K562 (cell line): ENCODE measurements around the gene EPHA2. TPM values are rescaled to one million over a fixed set of nuclear protein-coding genes. Genes with fewer than 3 reads are reported as not detected.
A peak's percentile ranks its signal among the peaks of the same experiment; 100 is the strongest.

Experiments
- ATAC-seq: fragments of 200-7000 bp; cut with Tn5 transposase; 3 replicates; pipeline ENCODE4 v1.9.1; 2020; ENCODE audit warnings: moderate library complexity
- BruUV-seq: library from RNA; stranded (reverse); fragments of 400-500 nt; replicated peaks from 2 replicates; lab custom pipeline; 2021; lab: Mats Ljungman, UMichigan
- CTCF ChIA-PET: fragments of 300-600 bp; formaldehyde crosslinking; extraction: SDS; loops from one replicate; lab custom pipeline; 2021; ENCODE audit warnings: low intra/inter-chr PET ratio; lab: Yijun Ruan, JAX
- POLR2A ChIA-PET: fragments of 300-600, 350-650 bp; sonication (Branson Sonifier 250); formaldehyde crosslinking; extraction: SDS; loops from one replicate; lab custom pipeline; 2021; ENCODE audit warnings: antibody characterized with exemption, inconsistent platforms; lab: Yijun Ruan, JAX
- DNase-seq, 4 experiments: peaks; one replicate each; pipeline versions ENCODE4 v3.0.0 to v3.0.0-alpha.2; 2011 to 2018; ENCODE audit warnings: low spot score in 3 of 4, mixed read lengths in 3 of 4; ENCODE audit errors: extremely low read depth in 1 of 4
- FAIRE-seq: peaks from 2 replicates; lab custom pipeline; 2011; peaks lifted over from hg19 to GRCh38; lab: Jason Lieb, UNC
- H2AFZ ChIP-seq: 2 replicates; pipeline ENCODE4 v1.6.0; 2011; ENCODE audit warnings: low read depth, low read length, control low read depth, inconsistent platforms
- H3K27ac ChIP-seq: fragments of 200-600 bp; 3 replicates; pipeline ENCODE4 v1.8.0; 2011; ENCODE audit warnings: low read depth, mild to moderate bottlenecking, control low read depth, inconsistent platforms, low read length, moderate library complexity, mixed read lengths; ENCODE audit errors: extremely low read depth
- H3K27me3 ChIP-seq, 2 experiments: fragments of 300-600 bp in 1 of 2; 2 replicates in 1 of 2; 3 replicates in 1 of 2; pipeline versions ENCODE4 v1.6.0 to v1.8.0; 2011; ENCODE audit warnings: inconsistent platforms in 2 of 2, low read length in 2 of 2, mild to moderate bottlenecking in 1 of 2, mixed read lengths in 1 of 2, moderate library complexity in 1 of 2; ENCODE audit not compliant: control insufficient read depth in 2 of 2, insufficient read depth in 2 of 2
- H3K36me3 ChIP-seq: fragments of 300-600 bp; 3 replicates; pipeline ENCODE4 v1.8.0; 2011; ENCODE audit warnings: mild to moderate bottlenecking, low read length, inconsistent platforms; ENCODE audit not compliant: control insufficient read depth, insufficient read depth
- H3K4me1 ChIP-seq, 2 experiments: fragments of 200-600 bp in 1 of 2; replicated peaks in 1 of 2; 2 replicates in 1 of 2; 3 replicates in 1 of 2; pipeline versions ENCODE4 v1.5.1 to v1.8.0; 2011; ENCODE audit warnings: inconsistent platforms in 2 of 2, low read length in 2 of 2, mild to moderate bottlenecking in 1 of 2, mixed read lengths in 1 of 2, moderate library complexity in 1 of 2; ENCODE audit not compliant: control insufficient read depth in 2 of 2, insufficient read depth in 2 of 2
- H3K4me2 ChIP-seq: 2 replicates; pipeline ENCODE4 v1.6.1; 2011; ENCODE audit warnings: low read length, control low read depth, inconsistent platforms, mixed read lengths; ENCODE audit not compliant: insufficient read depth
- H3K4me3 ChIP-seq: fragments of 200-600 bp; sonication (generic), shearing (Covaris generic); 2 replicates; pipeline ENCODE4 v1.5.1; 2016; ENCODE audit warnings: control low read depth, inconsistent platforms
- H3K79me2 ChIP-seq: fragments of 200-600 bp; 3 replicates; pipeline ENCODE4 v1.8.0; 2011; ENCODE audit warnings: low read length, inconsistent platforms; ENCODE audit not compliant: control insufficient read depth, insufficient read depth
- H3K9ac ChIP-seq, 2 experiments: 2 replicates each; pipeline versions ENCODE4 v1.6.0 to v1.6.1; 2011; ENCODE audit warnings: low read depth in 2 of 2, low read length in 2 of 2, control low read depth in 1 of 2, inconsistent platforms in 1 of 2, mild to moderate bottlenecking in 1 of 2, mixed read lengths in 1 of 2; ENCODE audit not compliant: insufficient read depth in 1 of 2
- H3K9me1 ChIP-seq: one replicate; pipeline ENCODE4 v1.6.0; 2011; ENCODE audit warnings: inconsistent platforms, mild to moderate bottlenecking, low read length, moderate library complexity; ENCODE audit not compliant: control insufficient read depth, insufficient read depth
- H3K9me3 ChIP-seq: replicated peaks from 2 replicates; pipeline ENCODE4 v1.5.1; 2011; ENCODE audit warnings: low read depth, low read length, inconsistent platforms; ENCODE audit not compliant: control insufficient read depth, insufficient read depth
- H4K20me1 ChIP-seq: replicated peaks from 2 replicates; pipeline ENCODE4 v1.6.1; 2011; ENCODE audit warnings: low read length, inconsistent platforms, mixed read lengths; ENCODE audit not compliant: control insufficient read depth, insufficient read depth
- CBFB ChIP-seq: sonication (generic); formaldehyde crosslinking; IDR thresholded peaks from 2 replicates; pipeline ENCODE4 v1.4.0; 2020; ENCODE audit warnings: mild to moderate bottlenecking, missing genetic modification reagents
- CBX3 ChIP-seq, 2 experiments: IDR thresholded peaks; 1 replicate in 1 of 2; 2 replicates in 1 of 2; pipeline ENCODE4 v1.6.1; 2012; ENCODE audit warnings: inconsistent platforms in 2 of 2, low read length in 2 of 2, borderline replicate concordance in 1 of 2, control low read depth in 1 of 2
- EP300 ChIP-seq: IDR thresholded peaks from 2 replicates; pipeline ENCODE4 v1.6.1; 2012; ENCODE audit warnings: low read length, improper control_type of control experiment
- FOXA3 ChIP-seq, 2 experiments: fragments of 450-650 bp in 1 of 2; sonication (generic) in 1 of 2; formaldehyde crosslinking; IDR thresholded peaks in 1 of 2; conservative IDR thresholded peaks in 1 of 2; 2 replicates each; pipeline versions ENCODE4 v1.4.0 to v1.8.0; 2020 to 2022; ENCODE audit warnings: mild to moderate bottlenecking in 2 of 2, missing genetic modification reagents in 1 of 2
- IRF2 ChIP-seq: sonication (generic); formaldehyde crosslinking; IDR thresholded peaks from 2 replicates; pipeline ENCODE4 v1.8.1; 2022; ENCODE audit warnings: mild to moderate bottlenecking, missing genetic modification reagents
- L3MBTL2 ChIP-seq: fragments of 450-650 bp; IDR thresholded peaks from 2 replicates; pipeline ENCODE4 v1.6.1; 2016; ENCODE audit warnings: mild to moderate bottlenecking, moderate library complexity
- MEF2A ChIP-seq: IDR thresholded peaks from 2 replicates; pipeline ENCODE4 v1.6.1; 2011; ENCODE audit warnings: low read depth, mild to moderate bottlenecking, low read length, moderate library complexity; ENCODE audit not compliant: control insufficient read depth
- PHB2 ChIP-seq: fragments of 450-650 bp; IDR thresholded peaks from 2 replicates; pipeline ENCODE4 v1.6.1; 2017; ENCODE audit warnings: low read depth
- POLR2AphosphoS2 ChIP-seq: IDR thresholded peaks from 2 replicates; pipeline ENCODE4 v1.6.1; 2012; ENCODE audit warnings: low read length, improper control_type of control experiment
- PRDM10 ChIP-seq: fragments of 450-650 bp; IDR thresholded peaks from 2 replicates; pipeline ENCODE4 v1.6.1; 2018; ENCODE audit not compliant: partially characterized antibody
- RBFOX2 ChIP-seq: fragments of 200-400 bp; formaldehyde crosslinking; IDR thresholded peaks from 2 replicates; pipeline ENCODE4 v1.6.1; 2017; ENCODE audit warnings: low read depth, mild to moderate bottlenecking, low read length, moderate library complexity
- THRAP3 ChIP-seq: fragments of 450-650 bp; IDR thresholded peaks from 2 replicates; pipeline ENCODE4 v1.6.1; 2016; ENCODE audit warnings: mild to moderate bottlenecking, inconsistent platforms, borderline replicate concordance
- ZC3H11A ChIP-seq: IDR thresholded peaks from 2 replicates; pipeline ENCODE4 v1.6.1; 2012; ENCODE audit warnings: low read depth, low read length, improper control_type of control experiment
- WGBS: fragments of 100-300 bp; shearing (Covaris generic); methylation state at CpG from one replicate; pipeline ENCODE4 v1.1.6; 2016; ENCODE audit warnings: low coverage, mixed read lengths; ENCODE audit not compliant: insufficient coverage; ENCODE audit errors: missing lambda C conversion rate; 5-methylcytosine and 5-hydroxymethylcytosine counted together
- in situ Hi-C: fragments of 300-500 bp; cut with MboI; formaldehyde crosslinking; loops from 4 replicates; pipeline ENCODE4 v1.15.0; 2018; ENCODE audit warnings: inconsistent platforms, mixed read lengths
- intact Hi-C: fragments of 100-400 bp; cut with micrococcal nuclease; formaldehyde crosslinking; loops from 2 replicates; pipeline ENCODE4 v1.14.2; 2022
- polyA plus RNA-seq, 8 experiments: library from polyadenylated mRNA; depleted of rRNA in 4 of 8; stranded (reverse) in 5 of 8; unstranded in 3 of 8; fragments of >200 nt; fragmentation: Nextera tagmentation in 2 of 8; fragmentation: Illumina TruSeq in 1 of 8; extraction: Ambion mirVana in 2 of 8; extraction: Trizol in 1 of 8; gene quantifications; 2 replicates each; pipeline versions ENCODE4 v1.2.1 to v1.2.3, GENCODE V29; 2011 to 2014; ENCODE audit warnings: inconsistent platforms in 1 of 8, missing spikeins in 1 of 8
- total RNA-seq, 7 experiments: library from RNA; depleted of rRNA in 6 of 7; stranded (reverse); fragments of >200 nt in 6 of 7; fragmentation: Illumina TruSeq in 2 of 7; extraction: Trizol in 2 of 7; gene quantifications; 2 replicates each; pipeline versions ENCODE4 v1.2.1 to v1.2.3, GENCODE V29; 2011 to 2021; ENCODE audit warnings: low replicate concordance in 1 of 7
- TF ChIP-seq, protein P1 (sequence below): fragments of 450-650 bp; IDR thresholded peaks from 2 replicates; pipeline ENCODE4 v1.6.1; 2016; ENCODE audit warnings: missing biosample characterization, missing genetic modification characterization

EPHA2 gene
- total and polyA plus RNA-seq, 9 of the 15 experiments (the other 6 are each of a cell fraction or from before 2014, with no cell fraction given), result 0.04 to 0.40 (median 0.07) TPM; not detected in 4

GRCh38 chr1:16175610-16176553 lies 20.0 kb upstream of the EPHA2 start:
- CTCF ChIA-PET, result no interaction called here
- Histone ChIP-seq H3K9me3 (no peaks in the 10 kb centered on the region), H3K9ac (peak overlapping the region; percentile 29 to 84; a peak in 3 of 4 replicates), H3K36me3 (no peaks in the 10 kb centered on the region), H3K9me1 (no peaks in the 10 kb centered on the region), H3K79me2 (no peaks in the 10 kb centered on the region), H3K4me3 (no peak overlapping the region), H3K27me3 (no peaks in the 10 kb centered on the region), H2AFZ (peak overlapping the region; percentile 76), H3K4me2 (no peak overlapping the region), H3K27ac (peak overlapping the region; percentile 58; the same call in 1 of the 3 replicates), H4K20me1 (no peaks in the 10 kb centered on the region), H3K4me1 (peaks cover 37 to 55% of the 10 kb centered on the region in 2 experiments)
- in situ Hi-C loops, result no loop called here
- no TSS peak for BruUV-seq
- POLR2A ChIA-PET, result interaction anchor here (0.6 kb wide), 1 partner anchor 168 kb away, joined by 4 read pairs; no protein-coding TSS in a partner anchor
- intact Hi-C loops, result loop anchor here (5.0 kb wide), 1 partner anchor 34 kb away; no protein-coding TSS in a partner anchor
- 29% methylated on average over 22 of the region's 24 CpGs for WGBS
- FAIRE-seq (peak; percentile 59), ATAC-seq (peak; percentile 64), DNase-seq (peak; percentile 61 to 69 (median 64))
- TF ChIP-seq CBX3 (IDR thresholded peaks at IDR 0.05; ENCODE audit: borderline replicate concordance in 1 of 2, low read length in 2 of 2), result peak in 1 of 2 experiments; percentile 51; a peak in 1 of 3 replicates
- TF ChIP-seq RBFOX2, result peak; percentile 41; the same call in 1 of the 2 replicates
- TF ChIP-seq MEF2A, result no peak
- TF ChIP-seq L3MBTL2, result peak; percentile 72
- no peak for TF ChIP-seq IRF2 (CRISPR knock-in tag)
- TF ChIP-seq POLR2AphosphoS2, result no peak
- TF ChIP-seq PRDM10, result no peak
- TF ChIP-seq THRAP3, result 0 out of 2 replicates have a peak, but pooled peaks have one; percentile 58
- TF ChIP-seq FOXA3 (CRISPR knock-in tag; conservative IDR thresholded peaks at IDR 0.05 in 1 of 2, IDR thresholded peaks at IDR 0.05 in 1 of 2), result no peak
- TF ChIP-seq ZC3H11A, result no peak
- TF ChIP-seq, protein P1, sequence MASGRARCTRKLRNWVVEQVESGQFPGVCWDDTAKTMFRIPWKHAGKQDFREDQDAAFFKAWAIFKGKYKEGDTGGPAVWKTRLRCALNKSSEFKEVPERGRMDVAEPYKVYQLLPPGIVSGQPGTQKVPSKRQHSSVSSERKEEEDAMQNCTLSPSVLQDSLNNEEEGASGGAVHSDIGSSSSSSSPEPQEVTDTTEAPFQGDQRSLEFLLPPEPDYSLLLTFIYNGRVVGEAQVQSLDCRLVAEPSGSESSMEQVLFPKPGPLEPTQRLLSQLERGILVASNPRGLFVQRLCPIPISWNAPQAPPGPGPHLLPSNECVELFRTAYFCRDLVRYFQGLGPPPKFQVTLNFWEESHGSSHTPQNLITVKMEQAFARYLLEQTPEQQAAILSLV (tag), result no peak
- TF ChIP-seq PHB2, result 0 out of 2 replicates have a peak, but pooled peaks have one; percentile 40
- peak; percentile 24; the same call in 1 of the 2 replicates for TF ChIP-seq EP300
- 0 out of 2 replicates have a peak, but pooled peaks have one; percentile 52 for TF ChIP-seq CBFB (CRISPR knock-in tag)
